ENCODE measurements around the gene C2CD4D.

The C2CD4D gene

DNA sequence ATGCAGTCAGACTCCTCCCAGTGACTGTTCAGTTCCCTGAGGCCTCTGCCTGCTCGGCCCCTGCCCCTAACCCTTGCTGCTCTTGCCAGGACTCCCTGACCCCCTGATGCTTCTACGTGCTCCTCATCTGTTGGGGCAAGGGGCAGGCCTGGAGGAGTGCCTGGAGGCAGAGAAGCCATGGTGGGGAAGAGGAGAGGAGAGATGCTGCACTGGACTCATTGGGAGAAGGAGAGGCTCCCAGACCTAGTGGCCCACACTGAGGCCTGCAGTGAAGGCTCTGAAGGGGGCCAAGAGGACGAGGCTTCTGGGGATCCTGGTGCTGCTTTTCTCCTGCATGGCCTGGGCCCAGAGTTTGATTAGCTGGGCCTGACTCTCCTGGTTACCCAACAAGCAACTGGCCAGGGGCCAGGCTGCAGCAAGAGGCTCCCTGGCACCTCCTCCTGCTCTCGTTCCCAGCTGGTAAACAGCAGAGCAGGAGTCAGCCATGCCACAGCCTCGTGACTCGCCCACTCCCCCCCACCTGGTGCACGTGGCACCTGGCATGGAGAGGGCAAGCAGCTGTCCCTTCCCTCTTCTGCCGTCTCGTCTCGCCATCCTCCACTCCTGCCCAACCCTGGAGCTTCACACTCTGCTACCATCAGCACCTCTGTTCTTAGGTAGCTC lies 7.2 kb downstream of the C2CD4D start:
- no peak for DNase-seq

DNA sequence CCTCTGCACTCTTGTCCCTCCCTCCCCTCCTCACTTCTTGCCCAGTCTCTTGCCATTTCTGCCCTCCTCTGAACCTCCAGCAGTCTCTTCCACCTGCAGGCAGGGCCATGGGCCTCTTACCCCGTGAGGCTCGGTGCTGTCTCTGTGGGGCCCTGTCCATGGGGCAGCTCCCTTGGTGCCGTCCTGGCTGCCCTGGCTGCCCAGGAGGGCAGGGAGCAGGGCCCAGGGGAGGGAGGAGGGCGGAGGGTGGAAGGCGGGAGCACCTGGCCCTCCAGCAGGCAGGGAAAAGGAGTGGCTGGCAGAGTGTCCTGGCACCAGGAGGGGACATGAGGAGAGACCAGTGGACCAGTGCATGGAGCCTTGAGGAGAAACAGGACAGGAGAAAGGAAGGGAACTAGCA lies 8.0 kb downstream of the C2CD4D start, which contains the start of gene RORC:
TSS of gene RORC (minus strand) at position 198 of the 400 bp plus-strand sequence. CDS start at position 160, 38 bp downstream.
- no peak for DNase-seq

DNA sequence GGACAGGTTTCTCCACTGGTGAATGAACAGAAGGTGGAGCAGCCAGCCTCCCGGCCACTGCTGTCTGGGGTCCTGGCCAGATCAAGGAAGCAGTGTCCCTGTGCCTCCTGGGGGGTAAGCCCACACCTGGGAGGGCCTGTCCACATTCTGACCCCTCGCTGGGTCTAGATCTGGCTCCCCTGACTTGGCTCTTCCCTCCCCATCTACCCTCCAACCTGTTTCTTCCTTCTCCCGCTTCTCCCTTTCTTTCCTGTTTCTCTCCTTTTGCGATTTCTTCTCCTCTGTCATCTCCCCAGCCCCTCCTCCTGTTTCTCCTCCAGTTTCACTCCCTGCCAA lies 8.4 kb downstream of the C2CD4D start:
- DNase-seq, result no peak

DNA sequence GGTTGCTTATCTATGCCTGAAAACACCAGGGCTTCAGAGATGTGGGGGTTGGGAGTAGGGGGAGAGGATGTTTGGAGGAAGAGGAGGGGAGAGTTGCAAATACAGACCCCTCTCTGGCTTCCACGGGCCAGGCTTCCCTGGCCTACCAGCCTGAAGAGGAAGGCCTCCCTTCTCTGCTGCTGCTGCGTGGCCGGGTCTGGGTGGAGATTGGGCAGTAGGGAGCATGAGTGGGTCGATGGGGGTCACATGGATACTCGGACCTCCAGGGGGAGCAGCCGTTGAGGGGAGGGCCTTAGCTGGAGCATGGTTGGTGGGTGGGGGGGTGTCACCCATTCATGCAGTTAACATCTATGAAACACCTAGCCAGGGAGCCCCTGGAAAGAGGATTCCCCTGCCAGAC lies 9.6 kb downstream of the C2CD4D start:
- DNase-seq, result no peak

GRCh38 chr1:151829352-151830046 lies 10.1 kb downstream of the C2CD4D start:
- no peak for DNase-seq

GRCh38 chr1:151828921-151829320 lies 10.7 kb downstream of the C2CD4D start:
- peak; percentile 33 for DNase-seq

- no peak for DNase-seq
Measured at GRCh38 chr1:151827853-151828252, 11.8 kb downstream of the C2CD4D start.

GRCh38 chr1:151825751-151826660 lies 13.6 kb downstream of the C2CD4D start:
- DNase-seq, result no peak

- no peak for DNase-seq
Measured at GRCh38 chr1:151825204-151825603, 14.4 kb downstream of the C2CD4D start.

DNA sequence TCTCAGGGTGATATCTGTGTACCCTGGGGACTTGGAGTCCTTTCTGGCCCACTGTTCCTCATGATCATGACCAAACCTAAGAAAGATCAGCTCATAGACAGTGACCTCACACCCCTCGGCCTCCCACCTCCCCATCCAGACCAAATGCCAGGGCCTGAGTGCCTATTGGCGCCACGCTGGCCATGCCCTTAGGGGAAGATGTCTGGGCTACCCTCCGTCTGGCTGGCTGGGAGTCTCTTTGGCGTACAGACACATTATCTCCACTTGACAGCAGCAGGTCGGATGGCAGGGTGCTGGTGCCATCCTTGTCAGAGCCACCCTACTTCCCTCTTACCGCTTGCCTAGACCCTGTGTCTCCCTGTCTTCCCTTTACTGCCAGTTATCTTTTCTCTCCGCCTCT lies 16.4 kb downstream of the C2CD4D start:
- no peak for DNase-seq

DNA sequence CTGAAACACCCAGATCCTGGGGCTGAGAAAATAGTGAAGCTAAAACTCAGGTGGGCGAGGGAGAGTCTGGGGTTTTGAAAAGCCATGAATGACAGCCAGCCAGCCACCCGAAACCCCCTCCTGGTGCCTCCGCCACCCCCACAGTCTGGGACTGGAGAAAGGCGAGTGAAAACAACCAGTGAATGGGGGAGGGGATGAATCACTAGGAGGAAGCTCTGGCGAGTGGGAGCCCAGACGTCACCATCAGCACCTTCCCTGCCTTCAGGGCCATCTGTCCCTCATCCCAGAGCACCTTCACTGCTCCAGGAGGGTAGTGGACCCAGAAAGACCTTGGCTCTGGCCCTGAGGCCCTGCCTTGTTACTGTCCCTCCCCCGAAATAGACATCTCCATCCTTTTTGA lies 17.2 kb downstream of the C2CD4D start:
- DNase-seq, result peak; percentile 20

DNA sequence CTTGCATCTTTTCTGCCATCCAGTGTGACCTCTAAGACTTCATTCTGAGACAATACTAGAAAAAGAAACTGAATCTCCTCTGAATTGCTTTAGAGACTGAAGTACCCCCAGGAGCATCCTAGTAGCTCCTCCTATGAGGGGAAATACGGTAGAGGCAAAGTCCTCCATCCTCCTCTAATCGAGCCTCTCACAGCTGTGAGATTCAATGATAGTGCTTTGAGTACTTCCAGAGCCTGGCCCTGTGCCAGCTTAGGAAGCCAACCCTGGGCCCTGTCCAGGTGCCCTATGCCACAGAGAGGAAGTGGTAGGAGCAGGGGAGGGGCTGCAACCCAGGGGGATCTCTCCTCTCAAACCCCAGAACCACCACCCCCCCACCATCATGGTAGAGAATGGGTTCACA lies 18.7 kb downstream of the C2CD4D start:
- no peak for DNase-seq

GRCh38 chr1:151819976-151820623 lies 19.5 kb downstream of the C2CD4D start:
- no peak for DNase-seq

GRCh38 chr1:151819227-151819835 lies 20.3 kb downstream of the C2CD4D start:
- no peak for DNase-seq

GRCh38 chr1:151817353-151817730 lies 22.3 kb downstream of the C2CD4D start:
- DNase-seq, result no peak

DNA sequence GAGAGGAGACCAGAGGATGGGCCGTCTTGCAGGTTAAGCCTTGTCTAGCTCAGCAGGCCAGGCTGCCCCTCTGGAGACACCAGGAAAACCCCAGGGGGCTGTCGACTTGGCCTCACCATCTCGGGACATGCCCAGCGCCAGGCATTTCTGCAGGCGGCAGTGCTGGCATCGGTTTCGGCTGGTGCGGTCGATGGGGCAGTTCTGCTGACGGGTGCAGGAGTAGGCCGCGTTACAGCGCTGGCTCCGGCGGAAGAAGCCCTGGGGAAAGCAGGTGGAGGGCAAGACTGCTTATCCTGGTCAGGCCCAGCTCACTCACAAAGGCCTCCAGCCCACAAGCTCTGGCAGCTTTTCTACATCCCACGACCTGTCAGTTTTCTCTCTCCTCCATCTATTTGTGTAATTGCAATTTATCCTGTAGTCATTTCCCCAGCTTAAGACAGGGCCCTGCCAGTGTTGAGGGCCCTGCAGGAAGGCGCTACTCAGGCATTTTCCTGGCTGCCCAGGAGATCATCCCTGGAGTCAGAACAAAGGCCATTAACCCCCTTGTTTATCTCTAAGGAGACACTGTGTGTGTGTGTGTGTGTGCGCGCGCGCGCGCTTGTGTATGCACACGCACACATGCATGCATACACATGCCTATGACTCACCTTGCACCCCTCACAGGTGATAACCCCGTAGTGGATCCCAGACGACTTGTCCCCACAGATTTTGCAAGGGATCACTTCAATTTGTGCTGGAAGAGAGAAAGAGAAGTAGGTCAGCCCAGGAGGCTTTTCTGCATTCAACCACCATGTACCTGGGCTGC lies 22.9 kb downstream of the C2CD4D start:
- DNase-seq, result no peak

DNA sequence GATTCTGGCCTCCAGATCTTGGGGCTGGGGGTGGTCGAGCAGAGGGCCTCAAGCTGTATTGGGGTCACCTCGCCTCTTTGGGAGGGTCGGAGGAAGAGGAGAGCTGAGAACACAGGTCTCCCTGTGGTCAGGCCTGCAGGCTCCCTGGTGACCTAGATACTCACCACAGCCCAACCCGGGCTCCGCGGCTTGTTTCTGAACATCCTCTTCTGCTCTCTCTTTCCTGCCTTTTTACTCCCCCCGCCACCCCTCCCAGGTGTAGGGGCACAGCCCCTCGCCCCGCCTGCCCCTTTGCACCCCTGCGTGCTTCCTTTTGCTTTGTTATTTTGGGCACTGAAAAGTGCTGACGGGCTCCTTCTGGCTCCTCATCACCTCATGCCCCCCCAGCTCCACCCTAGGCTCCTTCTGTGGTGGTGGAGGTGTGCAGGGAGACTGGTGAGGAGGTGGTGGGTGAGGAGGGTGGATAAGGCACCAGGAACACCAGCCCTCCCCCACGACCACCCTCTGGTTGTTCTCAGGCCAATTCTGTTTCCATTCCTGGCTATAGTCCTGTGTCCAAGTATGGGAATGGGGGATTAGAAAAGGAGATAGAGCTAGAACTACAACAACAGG lies 23.8 kb downstream of the C2CD4D start:
- DNase-seq, result no peak

- no peak for DNase-seq
Measured at GRCh38 chr1:151814971-151815545, 24.6 kb downstream of the C2CD4D start.

DNA sequence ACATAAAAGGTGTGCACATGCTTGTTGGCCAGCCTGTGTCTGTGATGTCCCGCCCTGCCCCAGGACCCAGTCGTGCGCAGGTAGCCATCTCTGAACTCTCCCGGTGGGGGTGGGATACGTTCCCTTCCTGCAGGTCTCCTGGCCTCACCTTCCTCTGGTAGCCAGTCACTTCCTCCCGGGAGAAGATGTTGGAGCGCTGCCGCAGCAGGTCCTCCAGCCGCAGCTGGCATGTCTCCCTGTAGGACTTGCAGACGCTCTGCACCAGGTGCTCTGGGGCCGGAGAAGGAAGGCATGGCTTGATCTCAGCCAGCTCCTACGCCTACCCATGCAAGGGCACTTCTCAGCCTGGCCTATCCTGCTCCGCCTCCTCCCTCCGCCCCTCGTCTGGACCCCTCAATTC lies 25.2 kb downstream of the C2CD4D start:
- DNase-seq, result no peak

GRCh38 chr1:151813271-151813977 lies 26.2 kb downstream of the C2CD4D start:
- DNase-seq, result no peak
